Mammary epithelial cell (primary cell): ENCODE measurements around the gene MAGEA8.
"Not testable (repeated sequence)": the region's sequence is repeated elsewhere in the genome, so short reads cannot be mapped to it uniquely, and the experiment has no call there.

Experiments
- CTCF ChIP-seq, 2 donors: IDR thresholded peaks in 1 of 2; conservative IDR thresholded peaks in 1 of 2; 2 replicates each; pipeline ENCODE4 v1.5.1; 2011 to 2012; ENCODE audit warnings: inconsistent platforms in 2 of 2, low read length in 2 of 2, mild to moderate bottlenecking in 2 of 2, control low read depth in 1 of 2, low read depth in 1 of 2; ENCODE audit not compliant: insufficient read depth in 1 of 2; ENCODE audit errors: extremely low read depth in 1 of 2
- EZH2 ChIP-seq: IDR thresholded peaks from 2 replicates; pipeline ENCODE4 v1.6.1; 2012; ENCODE audit warnings: low read length, inconsistent platforms, borderline replicate concordance

DNA sequence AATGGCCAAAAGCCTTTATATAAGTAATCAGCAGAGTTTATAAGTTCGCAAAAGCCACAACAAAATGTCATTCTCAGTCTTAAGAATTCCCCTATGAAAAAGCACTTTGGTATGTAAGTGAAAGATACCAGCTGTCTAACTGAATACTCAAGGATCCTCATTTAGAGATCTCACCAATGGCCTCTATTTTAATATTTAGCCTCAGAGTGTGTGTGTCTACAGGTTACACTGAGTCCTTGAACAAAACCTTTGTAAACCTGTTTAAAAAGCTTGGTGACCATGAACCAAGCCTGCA lies 46.9 kb downstream of the MAGEA8 start:
- not testable (repeated sequence) for TF ChIP-seq CTCF (conservative IDR thresholded peaks at IDR 0.05 in 1 of 2, IDR thresholded peaks at IDR 0.05 in 1 of 2; ENCODE audit: extremely low read depth in 1 of 2, insufficient read depth in 1 of 2, low read depth in 1 of 2, low read length in 2 of 2); EZH2
